ENCODE results near the gene RGS11.

Gene RGS11

DNA sequence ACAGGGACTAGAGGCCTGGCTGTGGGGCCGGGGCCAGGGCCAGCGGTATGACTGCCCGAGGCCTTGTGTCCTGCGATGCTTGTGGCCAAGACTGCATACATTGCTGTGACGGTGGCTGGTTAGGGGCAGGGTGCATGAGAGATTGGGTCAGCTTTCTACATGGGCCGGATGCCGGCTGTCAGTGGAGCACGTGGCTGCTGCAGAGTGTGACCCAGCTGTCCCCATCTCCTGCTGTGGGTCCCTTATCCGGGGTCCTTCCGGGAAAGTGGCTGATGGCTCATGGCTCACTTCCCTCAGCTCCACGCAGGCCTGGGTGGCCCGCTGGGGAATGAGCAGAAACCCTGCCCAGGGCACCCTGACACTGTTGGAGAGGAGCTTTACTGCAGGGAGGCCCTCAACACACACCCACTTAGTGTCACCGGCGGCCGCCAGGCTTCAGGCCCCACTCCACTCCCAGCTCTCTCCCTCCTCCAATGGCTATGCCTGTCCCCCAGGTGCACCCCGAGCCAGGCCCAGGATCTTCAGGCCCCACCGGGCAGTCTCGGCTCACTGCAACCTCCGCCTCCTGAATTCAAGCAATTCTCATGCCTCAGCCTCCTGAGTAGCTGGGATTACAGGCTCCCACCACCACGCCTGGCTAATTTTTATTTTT, 808 bp upstream of the RGS11 start:
- TF ChIP-seq, protein P1, sequence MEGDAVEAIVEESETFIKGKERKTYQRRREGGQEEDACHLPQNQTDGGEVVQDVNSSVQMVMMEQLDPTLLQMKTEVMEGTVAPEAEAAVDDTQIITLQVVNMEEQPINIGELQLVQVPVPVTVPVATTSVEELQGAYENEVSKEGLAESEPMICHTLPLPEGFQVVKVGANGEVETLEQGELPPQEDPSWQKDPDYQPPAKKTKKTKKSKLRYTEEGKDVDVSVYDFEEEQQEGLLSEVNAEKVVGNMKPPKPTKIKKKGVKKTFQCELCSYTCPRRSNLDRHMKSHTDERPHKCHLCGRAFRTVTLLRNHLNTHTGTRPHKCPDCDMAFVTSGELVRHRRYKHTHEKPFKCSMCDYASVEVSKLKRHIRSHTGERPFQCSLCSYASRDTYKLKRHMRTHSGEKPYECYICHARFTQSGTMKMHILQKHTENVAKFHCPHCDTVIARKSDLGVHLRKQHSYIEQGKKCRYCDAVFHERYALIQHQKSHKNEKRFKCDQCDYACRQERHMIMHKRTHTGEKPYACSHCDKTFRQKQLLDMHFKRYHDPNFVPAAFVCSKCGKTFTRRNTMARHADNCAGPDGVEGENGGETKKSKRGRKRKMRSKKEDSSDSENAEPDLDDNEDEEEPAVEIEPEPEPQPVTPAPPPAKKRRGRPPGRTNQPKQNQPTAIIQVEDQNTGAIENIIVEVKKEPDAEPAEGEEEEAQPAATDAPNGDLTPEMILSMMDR (conservative IDR thresholded peaks at IDR 0.05; ENCODE audit: control insufficient read depth, insufficient read depth, low read depth, low read length), result no peak
- H3K4me3 ChIP-seq (ENCODE audit: control insufficient read depth, low read depth, low read length), result no peak overlapping the region

DNA sequence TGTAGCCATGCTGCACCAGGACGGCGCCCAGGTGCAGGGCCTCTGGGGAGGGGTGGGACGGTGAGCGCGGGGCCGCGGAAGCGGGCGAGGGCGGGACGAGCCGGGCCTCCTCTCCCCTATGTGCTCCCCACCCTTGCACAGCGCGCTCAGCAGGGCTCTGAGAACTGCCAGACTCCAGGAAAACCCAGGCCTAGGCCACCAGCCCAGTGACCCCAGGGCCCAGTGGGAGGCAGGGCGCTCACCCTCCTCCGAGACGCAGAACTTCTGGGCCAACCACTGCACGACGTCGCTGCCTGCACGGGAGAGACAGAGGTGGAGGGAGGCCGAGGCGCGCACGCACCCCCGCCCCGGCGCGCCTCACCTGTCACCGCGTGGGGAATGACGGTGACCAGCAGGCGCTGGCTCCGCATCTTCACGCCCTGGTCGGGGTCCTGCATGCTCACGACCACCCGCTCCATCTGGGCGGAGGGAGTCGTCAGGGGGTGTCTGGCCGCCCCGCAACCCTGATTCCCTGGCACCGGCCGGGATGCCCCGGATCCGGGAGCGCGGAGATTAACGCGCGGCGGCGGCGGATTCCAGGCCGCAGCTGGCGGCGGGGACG, 603 bp downstream of the RGS11 start:
- no peak for DNase-seq (ENCODE audit: low read depth)
- TF ChIP-seq, protein P1 (conservative IDR thresholded peaks at IDR 0.05; ENCODE audit: control insufficient read depth, insufficient read depth, low read depth, low read length), result no peak

More for the DNA sequence above, 808 bp upstream of the RGS11 start:
- no peak for DNase-seq (ENCODE audit: low read depth)

DNA sequence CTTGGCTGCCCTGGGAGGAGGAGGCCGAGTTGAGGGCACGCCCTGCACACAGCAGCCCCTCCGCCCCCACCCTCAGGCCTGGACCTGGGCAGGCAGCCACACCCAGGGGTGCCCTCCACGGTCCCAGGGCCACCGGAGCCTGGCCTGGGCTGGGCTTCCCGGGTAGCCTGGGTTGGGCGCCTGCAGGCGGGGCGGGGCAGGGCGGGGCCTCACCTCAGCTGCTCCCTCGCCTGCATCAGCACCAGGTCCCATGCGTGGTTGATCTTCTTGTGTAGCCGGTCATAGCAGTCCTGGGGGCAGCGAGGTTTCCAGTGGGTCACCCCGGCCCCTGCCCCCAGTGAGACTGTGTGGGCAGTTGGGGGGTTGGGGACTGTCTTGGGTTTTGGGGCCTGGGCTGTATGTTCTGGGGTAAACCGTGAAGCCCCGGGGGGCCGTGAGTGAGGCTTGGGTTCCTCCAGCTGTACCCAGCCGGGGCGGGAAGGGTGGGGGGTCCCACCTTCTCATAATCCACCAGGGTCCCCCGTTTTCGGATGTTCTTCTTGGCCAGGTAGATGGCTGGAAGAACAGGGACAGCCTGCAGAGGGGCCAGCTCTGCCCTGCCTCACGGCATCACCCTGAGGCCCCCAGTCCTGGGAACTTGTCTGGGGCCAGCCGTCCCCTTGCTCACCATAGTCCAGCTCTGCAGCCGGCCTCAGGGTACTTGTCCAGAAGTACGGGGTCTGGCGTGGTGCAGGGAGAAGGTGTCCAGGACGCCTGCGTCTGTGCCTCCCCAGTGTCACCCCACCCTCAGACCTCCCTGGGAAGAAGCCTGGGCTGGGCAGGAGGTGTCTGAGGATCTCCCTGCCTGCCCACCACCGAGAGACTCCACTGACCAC, 2.0 kb downstream of the RGS11 start:
- H3K4me3 ChIP-seq (ENCODE audit: control insufficient read depth, low read depth, low read length), result no peak overlapping the region
- DNase-seq (ENCODE audit: low read depth), result no peak
- TF ChIP-seq, protein P1 (conservative IDR thresholded peaks at IDR 0.05; ENCODE audit: control insufficient read depth, insufficient read depth, low read depth, low read length), result no peak

More for the DNA sequence above, 603 bp downstream of the RGS11 start:
- H3K4me3 ChIP-seq (ENCODE audit: control insufficient read depth, low read depth, low read length), result no peak overlapping the region

DNA sequence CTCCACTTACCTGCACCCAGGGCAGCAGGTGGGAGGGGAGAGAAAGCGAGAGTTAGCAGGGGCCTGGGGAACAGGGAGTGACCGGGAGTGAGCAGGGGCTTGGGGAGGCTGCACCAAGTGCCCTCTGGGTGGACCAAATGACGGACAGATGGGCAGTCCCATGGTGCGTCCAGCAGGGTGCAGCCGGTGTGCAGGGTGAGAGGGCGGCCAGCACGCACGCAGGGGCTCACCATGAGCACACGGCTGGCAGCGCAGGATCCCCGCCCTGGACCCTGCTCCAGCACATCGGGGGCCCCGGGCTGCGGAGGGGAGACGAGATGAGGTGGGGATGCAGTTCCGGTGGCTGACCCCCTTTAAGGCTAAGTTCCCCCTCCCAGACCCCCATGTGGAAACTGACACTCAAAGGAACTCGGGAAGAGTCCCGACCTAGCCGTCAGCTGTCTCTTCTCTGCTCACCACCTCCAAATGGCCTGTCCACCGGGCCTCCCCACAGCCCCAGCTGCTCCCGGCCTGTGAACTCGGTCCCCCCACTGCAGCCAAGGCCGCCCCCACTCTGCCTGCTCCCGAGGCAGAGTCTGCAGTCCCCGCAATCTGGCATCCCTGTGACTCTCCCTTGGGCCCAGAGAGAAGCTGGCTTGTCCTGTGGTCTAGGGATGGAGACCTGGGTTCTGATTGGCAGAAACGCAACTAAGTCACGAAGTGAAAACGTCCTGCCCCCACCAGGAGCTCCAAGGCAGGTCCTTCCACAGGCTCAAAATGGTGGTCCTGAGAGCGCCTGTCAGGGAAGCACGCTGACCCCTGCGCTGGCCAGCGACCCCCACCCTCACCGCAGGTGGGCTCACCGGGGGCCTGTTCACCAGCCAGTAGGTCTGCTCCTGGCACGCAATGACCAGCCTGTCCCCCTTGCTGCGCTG, 2.9 kb downstream of the RGS11 start:
- DNase-seq (ENCODE audit: low read depth), result no peak
- H3K4me3 ChIP-seq (ENCODE audit: control insufficient read depth, low read depth, low read length), result no peak overlapping the region
- TF ChIP-seq, protein P1 (conservative IDR thresholded peaks at IDR 0.05; ENCODE audit: control insufficient read depth, insufficient read depth, low read depth, low read length), result no peak

DNA sequence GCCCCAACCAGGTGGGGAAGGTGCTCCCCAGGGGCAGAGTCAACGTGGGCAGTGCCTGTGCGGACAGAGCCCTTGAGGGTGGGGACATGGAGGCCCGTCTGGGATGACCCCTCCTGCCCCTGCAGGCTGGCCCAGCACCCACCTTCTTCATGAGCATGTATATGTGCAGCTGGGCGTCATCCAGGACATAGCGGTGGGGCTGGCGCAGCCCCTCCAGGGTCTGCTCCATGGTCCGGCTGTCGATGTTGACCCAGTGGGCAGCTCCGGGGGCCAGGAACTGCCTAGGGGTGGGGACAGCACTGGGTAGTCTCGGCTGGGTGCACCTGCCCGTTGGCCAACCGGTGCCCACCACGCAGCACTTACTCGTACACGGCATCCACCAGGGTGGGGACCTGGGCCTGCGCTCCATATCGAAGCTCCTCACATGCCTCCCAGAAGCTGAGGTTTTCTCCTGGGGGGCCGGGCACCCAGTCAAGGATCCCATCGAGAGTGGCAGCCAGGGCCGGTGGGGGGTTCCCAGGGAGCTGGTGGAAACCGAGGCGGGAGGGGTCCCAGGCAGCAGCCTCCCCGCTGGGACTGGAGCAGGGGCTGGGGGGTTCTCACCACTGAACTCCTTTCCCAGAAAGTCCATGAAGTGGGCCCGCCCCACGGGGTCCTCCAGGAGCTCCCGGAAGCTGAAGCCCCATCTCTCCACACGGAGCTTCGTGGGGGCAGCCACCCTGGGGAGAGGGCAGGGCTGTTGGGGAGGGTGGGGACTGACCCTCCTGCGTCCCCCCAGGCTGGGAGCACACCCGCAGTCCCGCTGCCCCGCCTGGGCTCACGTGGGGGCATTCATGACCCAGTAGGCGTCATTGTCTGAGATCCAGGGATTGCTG, 5.1 kb downstream of the RGS11 start:
- no peak for DNase-seq (ENCODE audit: low read depth)
- TF ChIP-seq, protein P1 (conservative IDR thresholded peaks at IDR 0.05; ENCODE audit: control insufficient read depth, insufficient read depth, low read depth, low read length), result no peak
- no peak overlapping the region for H3K4me3 ChIP-seq (ENCODE audit: control insufficient read depth, low read depth, low read length)
